Muscle layer of duodenum (tissue), 2 donors: ENCODE results near the gene TMEM164.

Source experiments
- H3K27ac ChIP-seq: one replicate; pipeline ENCODE4 v1.7.0; 2013; ENCODE audit warnings: mild to moderate bottlenecking, low read length
- H3K27me3 ChIP-seq: one replicate; pipeline ENCODE4 v1.7.0; 2013; ENCODE audit warnings: low read depth, mild to moderate bottlenecking, control low read depth, low read length
- H3K36me3 ChIP-seq, 2 donors: one replicate each; pipeline ENCODE4 v1.7.0; 2013; ENCODE audit warnings: low read length in 2 of 2, control low read depth in 1 of 2, mild to moderate bottlenecking in 1 of 2; ENCODE audit not compliant: insufficient read depth in 2 of 2, control insufficient read depth in 1 of 2
- H3K4me1 ChIP-seq, 2 donors: one replicate each; pipeline ENCODE4 v1.7.0; 2013; ENCODE audit warnings: low read length in 2 of 2, mild to moderate bottlenecking in 2 of 2, control low read depth in 1 of 2, moderate library complexity in 1 of 2; ENCODE audit not compliant: insufficient read depth in 2 of 2, control insufficient read depth in 1 of 2
- H3K4me3 ChIP-seq, 2 donors: one replicate each; pipeline ENCODE4 v1.7.0; 2013; ENCODE audit warnings: low read length in 2 of 2, low read depth in 1 of 2, mild to moderate bottlenecking in 1 of 2
- H3K9me3 ChIP-seq, 2 donors: one replicate each; pipeline ENCODE4 v1.7.0; 2013; ENCODE audit warnings: low read length in 2 of 2, control low read depth in 1 of 2, mild to moderate bottlenecking in 1 of 2; ENCODE audit not compliant: control insufficient read depth in 1 of 2
- donor health status: healthy.

Gene TMEM164

GRCh38 chrX:110086162-110086915, 83.4 kb downstream of the TMEM164 start:
- Histone ChIP-seq H3K27me3 (no peaks in the 10 kb centered on the region), H3K4me1 (peaks cover 0 to 6% of the 10 kb centered on the region in 2 donors), H3K36me3 (peaks cover 0 to 3% of the 10 kb centered on the region in 2 donors), H3K27ac (no peak overlapping the region), H3K4me3 (no peak overlapping the region), H3K9me3 (no peaks in the 10 kb centered on the region)

- Histone ChIP-seq H3K27me3 (no peaks in the 10 kb centered on the region), H3K4me3 (no peak overlapping the region), H3K4me1 (peaks cover 0 to 1% of the 10 kb centered on the region in 2 donors), H3K27ac (no peak overlapping the region), H3K36me3 (peaks cover 0 to 3% of the 10 kb centered on the region in 2 donors), H3K9me3 (no peaks in the 10 kb centered on the region)
Measured at GRCh38 chrX:110086916-110087484, 84.1 kb downstream of the TMEM164 start.

GRCh38 chrX:110087485-110088356, 84.8 kb downstream of the TMEM164 start:
- H3K27me3 ChIP-seq: no peaks in the 10 kb centered on the region
- no peaks in the 10 kb centered on the region for H3K9me3 ChIP-seq
- H3K4me3 ChIP-seq: no peak overlapping the region
- peaks cover 0 to 3% of the 10 kb centered on the region in 2 donors for H3K36me3 ChIP-seq
- H3K4me1 ChIP-seq: no peaks in the 10 kb centered on the region
- no peak overlapping the region for H3K27ac ChIP-seq

- Histone ChIP-seq H3K4me3 (no peak overlapping the region), H3K27me3 (no peaks in the 10 kb centered on the region), H3K36me3 (peaks cover 0 to 3% of the 10 kb centered on the region in 2 donors), H3K27ac (no peak overlapping the region), H3K4me1 (no peaks in the 10 kb centered on the region), H3K9me3 (no peaks in the 10 kb centered on the region)
Measured at GRCh38 chrX:110089656-110090403, 86.9 kb downstream of the TMEM164 start.

- Histone ChIP-seq H3K27me3 (no peaks in the 10 kb centered on the region), H3K27ac (no peak overlapping the region), H3K9me3 (no peaks in the 10 kb centered on the region), H3K36me3 (no peaks in the 10 kb centered on the region), H3K4me3 (no peak overlapping the region), H3K4me1 (no peaks in the 10 kb centered on the region)
Measured at GRCh38 chrX:110097920-110098319, 95.0 kb downstream of the TMEM164 start.

GRCh38 chrX:110103344-110103743, 100.4 kb downstream of the TMEM164 start:
- no peak overlapping the region for H3K4me3 ChIP-seq
- H3K9me3 ChIP-seq: no peaks in the 10 kb centered on the region
- no peak overlapping the region for H3K27ac ChIP-seq
- H3K36me3 ChIP-seq: no peaks in the 10 kb centered on the region
- H3K27me3 ChIP-seq: no peaks in the 10 kb centered on the region
- H3K4me1 ChIP-seq: peaks cover 0 to 2% of the 10 kb centered on the region in 2 donors

GRCh38 chrX:110104078-110104477, 101.2 kb downstream of the TMEM164 start:
- Histone ChIP-seq H3K9me3 (no peaks in the 10 kb centered on the region), H3K27me3 (no peaks in the 10 kb centered on the region), H3K36me3 (peaks cover 0 to 3% of the 10 kb centered on the region in 2 donors), H3K4me1 (peaks cover 0 to 8% of the 10 kb centered on the region in 2 donors), H3K27ac (no peak overlapping the region), H3K4me3 (no peak overlapping the region)

- Histone ChIP-seq H3K27me3 (no peaks in the 10 kb centered on the region), H3K4me3 (no peak overlapping the region), H3K9me3 (no peaks in the 10 kb centered on the region), H3K4me1 (peaks cover 0 to 8% of the 10 kb centered on the region in 2 donors), H3K36me3 (peaks cover 3 to 10% of the 10 kb centered on the region in 2 donors), H3K27ac (no peak overlapping the region)
Measured at GRCh38 chrX:110108381-110108821, 105.5 kb downstream of the TMEM164 start.

- H3K27ac ChIP-seq: no peak overlapping the region
- H3K9me3 ChIP-seq: no peaks in the 10 kb centered on the region
- no peak overlapping the region for H3K4me3 ChIP-seq
- H3K27me3 ChIP-seq: no peaks in the 10 kb centered on the region
- H3K4me1 ChIP-seq: no peaks in the 10 kb centered on the region
- peaks cover 3 to 7% of the 10 kb centered on the region in 2 donors for H3K36me3 ChIP-seq
Measured at GRCh38 chrX:110114260-110114776, 111.4 kb downstream of the TMEM164 start.

GRCh38 chrX:110116066-110116980, 113.4 kb downstream of the TMEM164 start:
- Histone ChIP-seq H3K27me3 (no peaks in the 10 kb centered on the region), H3K9me3 (no peaks in the 10 kb centered on the region), H3K4me3 (no peak overlapping the region), H3K36me3 (peaks cover 0 to 3% of the 10 kb centered on the region in 2 donors), H3K27ac (no peak overlapping the region), H3K4me1 (no peaks in the 10 kb centered on the region)
